ENCODE measurements around the gene CNOT2.

The CNOT2 gene

DNA sequence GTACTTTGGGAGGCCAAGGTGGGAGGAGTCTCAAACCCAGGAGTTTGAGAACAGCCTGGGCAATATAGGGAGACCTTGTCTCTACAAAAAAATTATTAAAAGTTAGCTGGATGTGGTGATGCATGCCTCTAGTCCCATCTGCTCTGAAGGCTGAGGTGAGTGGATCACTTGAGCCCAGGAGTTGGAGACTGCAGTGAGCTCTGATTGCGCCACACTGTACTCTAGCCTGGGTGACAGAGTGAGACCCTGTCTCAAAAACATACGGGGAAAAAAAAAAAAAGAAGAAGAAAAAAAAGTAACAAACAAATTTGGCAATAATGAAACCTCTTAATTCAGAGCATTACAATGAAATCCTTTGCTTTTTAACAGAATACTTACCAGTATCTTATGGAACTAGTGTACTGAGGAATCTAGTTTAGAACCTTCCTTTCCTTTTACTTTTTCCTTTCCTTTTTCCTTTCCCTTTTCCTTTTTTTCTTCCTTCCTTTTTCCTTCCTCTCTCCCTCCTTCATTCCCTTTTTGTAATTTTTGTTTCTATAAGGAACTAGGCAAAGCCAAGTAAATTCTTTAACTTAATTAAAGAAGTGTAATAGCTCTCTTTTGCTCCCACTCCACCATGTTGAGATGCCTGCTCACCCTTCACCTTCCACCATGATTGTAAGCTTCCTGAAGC, 12.2 kb upstream of the CNOT2 start:
- TF ChIP-seq FOXP2 (optimal IDR thresholded peaks at IDR 0.05; ENCODE audit: borderline replicate concordance, extremely low read depth, extremely low read length, insufficient read depth) (no peak), TAF1 (IDR thresholded peaks at IDR 0.05; ENCODE audit: borderline replicate concordance, insufficient read depth, low read length) (no peak), POLR2AphosphoS5 (IDR thresholded peaks at IDR 0.05; ENCODE audit: low read depth, low read length) (no peak), SIN3A (IDR thresholded peaks at IDR 0.05; ENCODE audit: borderline replicate concordance, insufficient read depth, low read length) (no peak), REST (IDR thresholded peaks at IDR 0.05; ENCODE audit: insufficient read depth in 1 of 2, low read depth in 2 of 2, low read length in 2 of 2) (no peak)

DNA sequence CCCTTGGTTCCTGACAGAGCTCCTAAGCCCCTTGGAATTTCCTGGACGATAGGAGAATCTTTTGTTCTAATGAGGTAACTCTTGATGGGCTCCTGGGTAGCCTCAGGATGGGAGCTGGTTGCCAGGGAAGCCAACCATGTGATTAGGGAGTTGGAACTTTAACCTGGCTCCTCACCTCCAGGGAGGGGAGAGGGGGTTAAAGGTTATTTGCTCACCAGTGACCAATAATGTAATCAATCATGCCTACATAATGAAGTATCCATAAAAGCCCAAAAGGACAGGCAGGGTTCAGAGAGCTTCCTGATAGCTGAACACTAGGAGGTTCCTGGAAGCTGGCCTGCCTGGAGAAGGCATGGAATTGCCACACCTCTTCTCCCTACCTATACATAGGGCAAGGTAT, 6.2 kb upstream of the CNOT2 start:
- no peak for TF ChIP-seq TAF1 (IDR thresholded peaks at IDR 0.05; ENCODE audit: borderline replicate concordance, insufficient read depth, low read length)
- TF ChIP-seq POLR2AphosphoS5 (IDR thresholded peaks at IDR 0.05; ENCODE audit: low read depth, low read length) = no peak
- TF ChIP-seq REST (IDR thresholded peaks at IDR 0.05; ENCODE audit: insufficient read depth in 1 of 2, low read depth in 2 of 2, low read length in 2 of 2) = no peak
- no peak for TF ChIP-seq SIN3A (IDR thresholded peaks at IDR 0.05; ENCODE audit: borderline replicate concordance, insufficient read depth, low read length)
- no peak for TF ChIP-seq FOXP2 (optimal IDR thresholded peaks at IDR 0.05; ENCODE audit: borderline replicate concordance, extremely low read depth, extremely low read length, insufficient read depth)

DNA sequence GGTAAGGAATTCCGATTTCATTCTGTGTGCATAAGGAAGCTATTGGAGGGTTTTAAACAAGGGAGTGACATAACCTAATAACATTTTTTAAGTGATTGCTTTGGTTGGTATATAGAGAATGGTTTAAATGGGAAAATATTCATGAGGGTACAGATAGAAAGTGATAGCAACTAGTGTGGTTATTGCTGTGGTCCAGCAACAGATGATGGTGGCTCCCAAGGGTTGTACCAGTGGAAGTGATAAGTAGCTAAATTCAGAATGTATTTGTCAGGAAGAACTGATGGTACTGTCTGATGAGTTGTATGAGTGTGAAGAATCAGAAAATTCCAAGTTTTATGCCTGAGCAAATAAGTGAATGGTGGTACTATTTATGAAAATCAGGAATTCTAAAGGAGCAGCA, 2.6 kb upstream of the CNOT2 start:
- TF ChIP-seq FOXP2 (optimal IDR thresholded peaks at IDR 0.05; ENCODE audit: borderline replicate concordance, extremely low read depth, extremely low read length, insufficient read depth) (no peak), REST (IDR thresholded peaks at IDR 0.05; ENCODE audit: insufficient read depth in 1 of 2, low read depth in 2 of 2, low read length in 2 of 2) (no peak), POLR2AphosphoS5 (IDR thresholded peaks at IDR 0.05; ENCODE audit: low read depth, low read length) (no peak), SIN3A (IDR thresholded peaks at IDR 0.05; ENCODE audit: borderline replicate concordance, insufficient read depth, low read length) (no peak), TAF1 (IDR thresholded peaks at IDR 0.05; ENCODE audit: borderline replicate concordance, insufficient read depth, low read length) (no peak)

DNA sequence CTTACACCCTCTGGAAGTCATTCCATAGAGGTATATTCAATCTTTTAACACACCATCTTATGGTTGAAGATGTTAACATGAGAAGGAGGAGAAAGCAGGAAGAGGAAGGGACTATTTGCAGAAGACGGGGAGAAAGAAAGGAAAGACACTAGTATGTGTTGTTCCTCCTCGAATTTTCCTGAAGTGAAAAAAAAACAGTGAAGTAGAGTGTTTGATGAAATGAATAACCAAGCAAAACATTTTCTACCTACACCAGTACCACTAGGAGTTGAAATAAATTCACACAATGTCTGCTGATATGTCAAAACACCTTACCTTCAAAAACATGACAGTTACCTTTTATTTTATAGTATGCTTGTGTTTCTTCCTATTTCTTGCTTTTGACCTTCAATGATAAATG, 1.4 kb upstream of the CNOT2 start:
- no peak for TF ChIP-seq SIN3A (IDR thresholded peaks at IDR 0.05; ENCODE audit: borderline replicate concordance, insufficient read depth, low read length)
- no peak for TF ChIP-seq POLR2AphosphoS5 (IDR thresholded peaks at IDR 0.05; ENCODE audit: low read depth, low read length)
- TF ChIP-seq FOXP2 (optimal IDR thresholded peaks at IDR 0.05; ENCODE audit: borderline replicate concordance, extremely low read depth, extremely low read length, insufficient read depth) = no peak

- no peak; the same call in 1 of the 2 replicates for TF ChIP-seq SIN3A (IDR thresholded peaks at IDR 0.05; ENCODE audit: borderline replicate concordance, insufficient read depth, low read length)
- no peak for TF ChIP-seq REST (IDR thresholded peaks at IDR 0.05; ENCODE audit: insufficient read depth in 1 of 2, low read depth in 2 of 2, low read length in 2 of 2)
- TF ChIP-seq TAF1 (IDR thresholded peaks at IDR 0.05; ENCODE audit: borderline replicate concordance, insufficient read depth, low read length) = no peak
- peak; percentile 3 for TF ChIP-seq FOXP2 (optimal IDR thresholded peaks at IDR 0.05; ENCODE audit: borderline replicate concordance, extremely low read depth, extremely low read length, insufficient read depth)
- TF ChIP-seq POLR2AphosphoS5 (IDR thresholded peaks at IDR 0.05; ENCODE audit: low read depth, low read length) = peak; percentile 57
Measured at GRCh38 chr12:70243510-70244371, 508 bp downstream of the CNOT2 start.
